GM12873 (cell line): Measurements from ENCODE around the gene RNASE9.

Experiments used
- TF ChIP-seq, protein P1 (sequence below): IDR thresholded peaks from 2 replicates; pipeline ENCODE4 v1.5.1; 2012; ENCODE audit warnings: low read depth, mild to moderate bottlenecking, moderate library complexity, low read length, control low read depth; ENCODE audit not compliant: insufficient read depth; ENCODE audit errors: missing control alignments

Gene RNASE9

GRCh38 chr14:20560961-20561360 is at the start of gene RNASE9:
TSS of gene RNASE9 (minus strand) at chr14:20561047.
- TF ChIP-seq, protein P1, sequence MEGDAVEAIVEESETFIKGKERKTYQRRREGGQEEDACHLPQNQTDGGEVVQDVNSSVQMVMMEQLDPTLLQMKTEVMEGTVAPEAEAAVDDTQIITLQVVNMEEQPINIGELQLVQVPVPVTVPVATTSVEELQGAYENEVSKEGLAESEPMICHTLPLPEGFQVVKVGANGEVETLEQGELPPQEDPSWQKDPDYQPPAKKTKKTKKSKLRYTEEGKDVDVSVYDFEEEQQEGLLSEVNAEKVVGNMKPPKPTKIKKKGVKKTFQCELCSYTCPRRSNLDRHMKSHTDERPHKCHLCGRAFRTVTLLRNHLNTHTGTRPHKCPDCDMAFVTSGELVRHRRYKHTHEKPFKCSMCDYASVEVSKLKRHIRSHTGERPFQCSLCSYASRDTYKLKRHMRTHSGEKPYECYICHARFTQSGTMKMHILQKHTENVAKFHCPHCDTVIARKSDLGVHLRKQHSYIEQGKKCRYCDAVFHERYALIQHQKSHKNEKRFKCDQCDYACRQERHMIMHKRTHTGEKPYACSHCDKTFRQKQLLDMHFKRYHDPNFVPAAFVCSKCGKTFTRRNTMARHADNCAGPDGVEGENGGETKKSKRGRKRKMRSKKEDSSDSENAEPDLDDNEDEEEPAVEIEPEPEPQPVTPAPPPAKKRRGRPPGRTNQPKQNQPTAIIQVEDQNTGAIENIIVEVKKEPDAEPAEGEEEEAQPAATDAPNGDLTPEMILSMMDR = no peak

- TF ChIP-seq, protein P1 = no peak
These were observed 49.3 kb upstream of the RNASE9 start for GRCh38 chr14:20610002-20610765.

DNA sequence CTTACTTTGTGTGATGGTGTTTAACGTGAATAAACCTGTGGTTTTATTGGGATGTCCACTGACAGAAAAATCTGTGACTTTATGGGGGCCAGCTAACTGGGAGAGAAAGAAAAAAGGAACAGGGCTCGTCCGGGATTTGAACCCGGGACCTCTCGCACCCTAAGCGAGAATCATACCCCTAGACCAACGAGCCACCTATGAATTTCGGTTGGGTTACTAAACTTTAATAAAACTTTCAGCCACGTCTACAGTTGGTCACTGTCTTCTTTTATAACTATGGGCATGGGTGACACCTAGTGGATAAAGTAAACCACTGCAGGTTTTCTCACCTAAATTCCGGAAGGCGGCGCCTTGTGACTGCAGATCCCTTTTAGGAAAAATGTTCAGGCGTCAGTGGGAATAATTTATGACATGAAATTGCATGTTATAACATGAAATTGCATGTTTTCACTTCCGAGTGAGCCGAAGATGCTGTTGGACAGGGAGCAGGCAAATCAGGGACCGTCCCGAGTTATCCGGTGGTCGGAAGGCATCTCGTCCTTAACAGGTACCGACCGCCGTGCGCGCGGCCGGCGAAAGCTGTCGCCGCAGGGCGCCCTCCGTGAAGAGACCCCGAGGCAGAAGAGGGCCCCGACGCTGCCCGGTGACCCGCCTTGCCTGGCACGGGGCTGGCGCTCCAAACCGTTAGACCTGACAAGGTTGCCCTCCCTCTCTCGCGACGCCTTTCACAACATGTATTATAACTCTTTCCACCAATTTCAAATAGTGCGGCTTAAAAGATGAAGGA is 48.6 kb upstream of the RNASE9 start:
- TF ChIP-seq, protein P1 = peak; percentile 84

- TF ChIP-seq, protein P1 = peak; percentile 19
These were observed 47.7 kb upstream of the RNASE9 start for GRCh38 chr14:20608383-20609110.

- TF ChIP-seq, protein P1 = no peak
These were observed 46.8 kb upstream of the RNASE9 start for GRCh38 chr14:20607617-20608016.

- TF ChIP-seq, protein P1 = no peak
These were observed 46.0 kb upstream of the RNASE9 start for GRCh38 chr14:20606902-20607242.
